HCT116 (cell line): ENCODE results near the gene CYGB. TPM values are rescaled to one million over a fixed set of nuclear protein-coding genes. Genes with fewer than 3 reads are reported as not detected.
A peak's percentile ranks its signal among the peaks of the same experiment; 100 is the strongest.

Experiments used
- ATAC-seq: fragments of 200-7000 bp; cut with Tn5 transposase; 2 replicates; pipeline ENCODE4 v1.9.1; 2020; ENCODE audit warnings: mild to moderate bottlenecking, moderate library complexity
- BruUV-seq: library from RNA; stranded (reverse); fragments of 400-500 nt; replicated peaks from 2 replicates; lab custom pipeline; 2021; lab: Mats Ljungman, UMichigan
- CTCF ChIA-PET: fragments of 300-600 bp; sonication (Branson Sonifier 250); formaldehyde crosslinking; loops from one replicate; lab custom pipeline; 2021; ENCODE audit warnings: antibody characterized with exemption; lab: Charles Lee
- POLR2A ChIA-PET: fragments of 300-600, 350-600 bp; sonication (Branson Sonifier 250); formaldehyde crosslinking; loops from one replicate; lab custom pipeline; 2021; ENCODE audit warnings: antibody characterized with exemption; lab: Charles Lee
- RAD21 ChIA-PET, 2 experiments: fragments of 300-600 bp; sonication (Branson Sonifier 250); formaldehyde crosslinking; loops; one replicate each; lab custom pipeline; 2023; ENCODE audit warnings: low total read pairs in 2 of 2; ENCODE audit not compliant: uncharacterized antibody in 2 of 2, unreplicated experiment in 2 of 2, low non-redundant PET in 1 of 2; lab: Charles Lee
- DNase-seq: peaks from one replicate; pipeline ENCODE4 v3.0.0-alpha.2; 2010; ENCODE audit warnings: low read depth, low spot score
- H2AFZ ChIP-seq: fragments of 200-600 bp; shearing (Covaris generic), sonication (generic); 2 replicates; pipeline ENCODE4 v1.6.1; 2017; ENCODE audit warnings: low read depth, mixed run types, mixed read lengths, antibody characterized with exemption, low read length; ENCODE audit not compliant: poor library complexity, severe bottlenecking
- H3K27ac ChIP-seq: 2 replicates; pipeline ENCODE4 v1.5.1; 2012; ENCODE audit warnings: low read depth, low read length
- H3K27me3 ChIP-seq: fragments of 200-600 bp; sonication (generic); 2 replicates; pipeline ENCODE4 v1.6.1; 2016; ENCODE audit warnings: mixed run types, low read length, mixed read lengths; ENCODE audit not compliant: insufficient read depth
- H3K36me3 ChIP-seq, 2 experiments: fragments of 200-500 bp in 1 of 2; fragments of 200-600 bp in 1 of 2; sonication (Bioruptor generic) in 1 of 2; sonication (generic) in 1 of 2; 2 replicates each; pipeline versions ENCODE4 v1.5.1 to v1.6.1; 2014 to 2016; ENCODE audit warnings: low read length in 2 of 2, inconsistent platforms in 1 of 2, mixed read lengths in 1 of 2, mixed run types in 1 of 2; ENCODE audit not compliant: insufficient read depth in 2 of 2, control insufficient read depth in 1 of 2
- H3K4me1 ChIP-seq, 2 experiments: fragments of 200-600 bp in 1 of 2; sonication (generic) in 1 of 2; 2 replicates each; pipeline versions ENCODE4 v1.5.1 to v1.6.1; 2012 to 2017; ENCODE audit warnings: low read length in 2 of 2, inconsistent platforms in 1 of 2, mild to moderate bottlenecking in 1 of 2, mixed read lengths in 1 of 2, mixed run types in 1 of 2, moderate library complexity in 1 of 2; ENCODE audit not compliant: insufficient read depth in 2 of 2, control insufficient read depth in 1 of 2
- H3K4me2 ChIP-seq: fragments of 200-600 bp; sonication (generic); 2 replicates; pipeline ENCODE4 v1.6.1; 2017; ENCODE audit warnings: mixed run types, low read length, mixed read lengths
- H3K4me3 ChIP-seq, 2 experiments: fragments of 200-600 bp in 1 of 2; sonication (generic) in 1 of 2; replicated peaks in 1 of 2; 2 replicates each; pipeline ENCODE4 v1.5.1; 2011 to 2016; ENCODE audit warnings: low read length in 2 of 2, control low read depth in 1 of 2, low read depth in 1 of 2, mild to moderate bottlenecking in 1 of 2, mixed read lengths in 1 of 2, mixed run types in 1 of 2
- H3K79me2 ChIP-seq: fragments of 200-600 bp; sonication (generic); 2 replicates; pipeline ENCODE4 v1.6.1; 2017; ENCODE audit warnings: mild to moderate bottlenecking, mixed run types, low read length, moderate library complexity, mixed read lengths; ENCODE audit not compliant: insufficient read depth
- H3K9ac ChIP-seq: fragments of 200-600 bp; sonication (generic); 2 replicates; pipeline ENCODE4 v1.6.1; 2016; ENCODE audit warnings: low read length, mixed read lengths
- H3K9me2 ChIP-seq: fragments of 200-600 bp; sonication (generic), shearing (Covaris generic); 2 replicates; pipeline ENCODE4 v1.6.1; 2017; ENCODE audit warnings: mixed run types, mild to moderate bottlenecking, moderate library complexity; ENCODE audit not compliant: insufficient read depth
- H3K9me3 ChIP-seq, 2 experiments: fragments of 200-500 bp in 1 of 2; fragments of 200-600 bp in 1 of 2; sonication (Bioruptor generic) in 1 of 2; sonication (generic) in 1 of 2; 2 replicates each; pipeline ENCODE4 v1.6.1; 2014 to 2017; ENCODE audit warnings: low read length in 2 of 2, mixed read lengths in 2 of 2, inconsistent platforms in 1 of 2, low read depth in 1 of 2, mild to moderate bottlenecking in 1 of 2, mixed run types in 1 of 2, moderate library complexity in 1 of 2; ENCODE audit not compliant: control insufficient read depth in 1 of 2, insufficient read depth in 1 of 2
- H4K20me1 ChIP-seq: fragments of 200-600 bp; sonication (generic), shearing (Covaris generic); 2 replicates; pipeline ENCODE4 v1.6.1; 2017; ENCODE audit warnings: mixed run types, mild to moderate bottlenecking, moderate library complexity; ENCODE audit not compliant: insufficient read depth
- CBX3 ChIP-seq: IDR thresholded peaks from 2 replicates; pipeline ENCODE4 v1.6.1; 2012; ENCODE audit warnings: low read depth
- CEBPB ChIP-seq: IDR thresholded peaks from 2 replicates; pipeline ENCODE4 v1.6.1; 2012; ENCODE audit warnings: low read depth
- CTCF ChIP-seq, 3 experiments: fragments of 200-600 bp in 1 of 3; sonication (generic) in 1 of 3; IDR thresholded peaks in 2 of 3; conservative IDR thresholded peaks in 1 of 3; 2 replicates each; pipeline ENCODE4 v1.5.1; 2012 to 2017; ENCODE audit warnings: low read depth in 2 of 3, low read length in 2 of 3, antibody characterized with exemption in 1 of 3, borderline replicate concordance in 1 of 3, control low read depth in 1 of 3, mild to moderate bottlenecking in 1 of 3, mixed read lengths in 1 of 3, mixed run types in 1 of 3, moderate library complexity in 1 of 3; ENCODE audit not compliant: insufficient read depth in 1 of 3
- ELF1 ChIP-seq: IDR thresholded peaks from 2 replicates; pipeline ENCODE4 v1.6.1; 2012; ENCODE audit warnings: low read depth, borderline replicate concordance
- EZH2phosphoT487 ChIP-seq: fragments of 200-600 bp; IDR thresholded peaks from 2 replicates; pipeline ENCODE4 v1.6.1; 2018; ENCODE audit warnings: antibody characterized with exemption, borderline replicate concordance
- FOSL1 ChIP-seq: IDR thresholded peaks from 2 replicates; pipeline ENCODE4 v1.6.1; 2012; ENCODE audit warnings: low read depth
- JUND ChIP-seq: IDR thresholded peaks from 2 replicates; pipeline ENCODE4 v1.6.1; 2012
- MAX ChIP-seq: IDR thresholded peaks from 2 replicates; pipeline ENCODE4 v1.6.1; 2012
- SIN3A ChIP-seq: IDR thresholded peaks from 2 replicates; pipeline ENCODE4 v1.6.1; 2012; ENCODE audit warnings: low read depth
- SP1 ChIP-seq: IDR thresholded peaks from 2 replicates; pipeline ENCODE4 v1.6.1; 2012; ENCODE audit warnings: low read depth
- SRF ChIP-seq: IDR thresholded peaks from 2 replicates; pipeline ENCODE4 v1.6.1; 2012; ENCODE audit warnings: low read depth
- TCF7L2 ChIP-seq: IDR thresholded peaks from 2 replicates; pipeline ENCODE4 v1.7.0; 2011; ENCODE audit warnings: borderline replicate concordance, inconsistent platforms; ENCODE audit not compliant: insufficient read depth, insufficient read length; ENCODE audit errors: extremely low read depth
- ZFX ChIP-seq: fragments of 450-650 bp; IDR thresholded peaks from 2 replicates; pipeline ENCODE4 v1.6.1; 2017
- ZNF274 ChIP-seq: fragments of 200-500 bp; sonication (Bioruptor generic); IDR thresholded peaks from 2 replicates; pipeline ENCODE4 v1.6.1; 2014; ENCODE audit warnings: mild to moderate bottlenecking, low read depth, low read length, inconsistent platforms
- intact Hi-C: fragments of 100-400 bp; cut with micrococcal nuclease; formaldehyde crosslinking; loops from 2 replicates; pipeline ENCODE4 v1.10.0; 2022
- total RNA-seq: library from RNA; stranded (reverse); gene quantifications from one replicate; pipeline ENCODE4 v1.2.1, GENCODE V29; 2021; ENCODE audit not compliant: unreplicated experiment

Gene CYGB
- total RNA-seq, 1 experiment from 2014 or later = 0.66 TPM

- no TSS peak for BruUV-seq
- no peak for DNase-seq
Measured at GRCh38 chr17:76530095-76530723, 7.3 kb downstream of the CYGB start.

More at GRCh38 chr17:76530095-76530723, 7.3 kb downstream of the CYGB start:
- Histone ChIP-seq H3K4me2 (peak overlapping the region; percentile 21; the same call in 1 of the 2 replicates), H3K79me2 (no peaks in the 10 kb centered on the region), H3K36me3 (no peaks in the 10 kb centered on the region), H3K9me2 (no peaks in the 10 kb centered on the region), H3K4me1 (peaks cover 10 to 22% of the 10 kb centered on the region in 2 experiments; a peak in 3 of 4 replicates), H2AFZ (peak overlapping the region; percentile 77), H3K9me3 (no peaks in the 10 kb centered on the region), H3K27me3 (no peaks in the 10 kb centered on the region), H3K4me3 (no peak overlapping the region), H3K9ac (no peak overlapping the region), H3K27ac (peak overlapping the region; percentile 12; the same call in 1 of the 2 replicates), H4K20me1 (no peaks in the 10 kb centered on the region)
- intact Hi-C loops = no loop called here
- 0 out of 2 replicates have a peak, but pooled peaks have one; percentile 11 for ATAC-seq
- ChIA-PET POLR2A (no interaction called here), CTCF (no interaction called here), RAD21 (no interaction called here)
- no peak for TF ChIP-seq ZFX
- TF ChIP-seq TCF7L2 = no peak
- no peak for TF ChIP-seq CEBPB
- no peak for TF ChIP-seq MAX
- no peak for TF ChIP-seq SP1
- no peak for TF ChIP-seq CBX3
- TF ChIP-seq ZNF274 = no peak
- TF ChIP-seq JUND = no peak
- TF ChIP-seq FOSL1 = no peak
- TF ChIP-seq SIN3A = no peak
- no peak for TF ChIP-seq CTCF (IDR thresholded peaks at IDR 0.05 in 2 of 3, conservative IDR thresholded peaks at IDR 0.05 in 1 of 3; ENCODE audit: borderline replicate concordance in 1 of 3, insufficient read depth in 1 of 3, low read depth in 2 of 3, low read length in 2 of 3)
- TF ChIP-seq EZH2phosphoT487 = no peak
- no peak for TF ChIP-seq ELF1
- TF ChIP-seq SRF = no peak
